Astrocyte of the spinal cord (primary cell): ENCODE results near the gene PLPPR4.

Experiments used
- DNase-seq: peaks from one replicate; pipeline ENCODE4 v3.0.0; 2011; ENCODE audit warnings: low read depth, low spot score
- H3K4me3 ChIP-seq: 2 replicates; pipeline ENCODE4 v1.5.1; 2011; ENCODE audit warnings: low read depth, mild to moderate bottlenecking, low read length, moderate library complexity
- in situ Hi-C: cut with HindIII; loops from 2 replicates; pipeline ENCODE4 v1.10.0; 2017; ENCODE audit warnings: low sequenced_read_pairs
- TF ChIP-seq, protein P1 (sequence below): IDR thresholded peaks from 2 replicates; pipeline ENCODE4 v1.5.1; 2012; ENCODE audit warnings: low read depth, mild to moderate bottlenecking, low read length, inconsistent platforms

Gene PLPPR4

DNA sequence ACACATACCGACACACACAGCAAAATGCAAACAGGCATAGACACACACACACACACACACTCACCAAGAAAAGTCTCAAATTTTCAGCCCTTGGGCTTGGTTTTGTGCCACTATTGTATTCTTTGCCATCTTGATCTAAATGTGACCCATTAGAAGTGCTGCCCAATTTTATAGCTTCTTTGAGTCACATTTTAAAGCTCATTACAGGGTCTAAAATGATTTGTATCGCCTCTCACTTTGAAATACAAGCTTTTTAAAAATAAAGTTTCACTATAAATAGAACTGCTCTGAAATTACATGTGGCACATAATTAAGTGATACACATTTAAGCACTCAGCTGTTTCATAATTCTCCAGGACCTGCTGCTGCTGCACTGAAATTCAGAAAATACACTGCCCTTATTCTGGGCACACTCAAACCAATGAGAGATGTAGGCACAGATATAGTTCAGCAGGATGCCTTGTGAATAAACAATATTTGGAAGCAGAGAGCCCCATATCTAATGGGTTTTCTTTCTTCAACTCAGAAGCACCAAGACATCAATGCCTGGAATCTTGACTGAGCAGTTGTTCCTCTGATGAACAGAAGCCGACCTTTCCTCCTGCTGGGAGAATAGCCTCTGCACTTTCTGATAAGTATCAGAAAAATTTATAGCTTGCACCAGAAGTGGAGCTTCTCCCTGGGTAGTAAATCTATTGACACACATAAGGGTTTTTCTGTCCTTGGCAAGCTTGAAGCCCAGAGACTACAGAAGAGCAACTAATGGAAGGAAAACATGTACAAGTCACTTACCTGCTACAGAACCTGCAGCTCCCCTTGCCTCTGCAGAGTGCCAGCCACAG is 37.0 kb upstream of the PLPPR4 start:
- TF ChIP-seq, protein P1, sequence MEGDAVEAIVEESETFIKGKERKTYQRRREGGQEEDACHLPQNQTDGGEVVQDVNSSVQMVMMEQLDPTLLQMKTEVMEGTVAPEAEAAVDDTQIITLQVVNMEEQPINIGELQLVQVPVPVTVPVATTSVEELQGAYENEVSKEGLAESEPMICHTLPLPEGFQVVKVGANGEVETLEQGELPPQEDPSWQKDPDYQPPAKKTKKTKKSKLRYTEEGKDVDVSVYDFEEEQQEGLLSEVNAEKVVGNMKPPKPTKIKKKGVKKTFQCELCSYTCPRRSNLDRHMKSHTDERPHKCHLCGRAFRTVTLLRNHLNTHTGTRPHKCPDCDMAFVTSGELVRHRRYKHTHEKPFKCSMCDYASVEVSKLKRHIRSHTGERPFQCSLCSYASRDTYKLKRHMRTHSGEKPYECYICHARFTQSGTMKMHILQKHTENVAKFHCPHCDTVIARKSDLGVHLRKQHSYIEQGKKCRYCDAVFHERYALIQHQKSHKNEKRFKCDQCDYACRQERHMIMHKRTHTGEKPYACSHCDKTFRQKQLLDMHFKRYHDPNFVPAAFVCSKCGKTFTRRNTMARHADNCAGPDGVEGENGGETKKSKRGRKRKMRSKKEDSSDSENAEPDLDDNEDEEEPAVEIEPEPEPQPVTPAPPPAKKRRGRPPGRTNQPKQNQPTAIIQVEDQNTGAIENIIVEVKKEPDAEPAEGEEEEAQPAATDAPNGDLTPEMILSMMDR, result no peak
- DNase-seq, result no peak
- H3K4me3 ChIP-seq, result no peak overlapping the region
- in situ Hi-C loops, result no loop called here

DNA sequence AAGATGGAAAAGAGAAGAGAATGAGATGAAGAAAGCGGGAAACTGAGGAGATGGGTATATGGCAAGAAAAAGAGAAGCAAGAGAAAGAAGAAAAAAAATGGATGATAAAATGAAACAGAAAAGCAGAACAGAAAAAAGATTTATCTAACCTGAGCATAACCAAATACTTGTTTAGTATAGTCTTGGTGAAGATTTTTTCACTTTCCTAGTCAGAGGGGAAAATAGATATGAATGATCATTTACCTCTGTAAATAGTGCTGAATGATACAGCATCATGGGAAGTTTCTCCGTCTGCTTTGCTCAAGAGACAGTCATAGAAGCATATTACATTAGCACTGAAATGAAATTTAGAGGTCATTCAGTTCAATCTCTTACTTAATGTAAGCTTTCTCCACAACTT is 36.1 kb upstream of the PLPPR4 start:
- TF ChIP-seq, protein P1, result no peak
- in situ Hi-C loops, result no loop called here
- DNase-seq, result no peak
- no peak overlapping the region for H3K4me3 ChIP-seq

DNA sequence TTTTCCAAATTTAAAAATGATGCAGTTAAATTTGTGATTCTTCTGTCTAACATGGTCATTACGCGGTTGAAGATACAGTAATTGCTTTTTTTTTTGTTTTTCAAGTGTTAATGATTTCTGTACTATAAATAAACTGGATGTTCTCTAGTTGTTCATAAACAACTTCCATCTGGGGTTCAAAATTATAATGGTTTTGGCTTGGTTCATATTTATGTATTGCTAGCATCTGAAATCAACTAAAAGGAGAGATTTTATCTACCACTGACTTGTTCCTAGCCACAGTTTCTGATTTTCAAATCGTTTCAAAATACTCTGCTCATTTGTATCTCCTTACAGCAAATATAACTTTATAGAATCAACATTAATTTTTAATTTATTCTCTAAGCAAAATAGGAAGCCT is 35.2 kb upstream of the PLPPR4 start:
- DNase-seq, result no peak
- H3K4me3 ChIP-seq, result no peak overlapping the region
- TF ChIP-seq, protein P1, result no peak
- in situ Hi-C loops, result no loop called here

DNA sequence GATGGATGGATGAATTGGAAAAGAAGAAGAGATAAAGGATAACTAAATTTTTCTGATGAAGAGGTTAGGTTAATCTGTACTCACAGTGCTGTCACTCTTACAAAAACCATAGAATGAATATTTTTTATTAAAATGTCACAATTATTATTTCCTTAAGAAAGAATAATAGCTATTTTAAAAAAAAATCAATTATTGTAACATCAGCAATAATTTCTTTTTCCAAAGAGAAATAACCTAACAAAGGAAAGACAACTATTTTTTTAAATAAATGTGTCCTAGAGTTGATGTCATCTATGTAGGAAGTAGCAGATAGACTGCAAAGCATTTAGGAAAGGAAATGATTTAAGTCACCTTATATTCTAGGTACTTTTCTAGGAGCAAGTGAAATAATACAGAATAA is 33.6 kb upstream of the PLPPR4 start:
- no peak for DNase-seq
- TF ChIP-seq, protein P1, result no peak
- in situ Hi-C loops, result no loop called here
- no peak overlapping the region for H3K4me3 ChIP-seq

DNA sequence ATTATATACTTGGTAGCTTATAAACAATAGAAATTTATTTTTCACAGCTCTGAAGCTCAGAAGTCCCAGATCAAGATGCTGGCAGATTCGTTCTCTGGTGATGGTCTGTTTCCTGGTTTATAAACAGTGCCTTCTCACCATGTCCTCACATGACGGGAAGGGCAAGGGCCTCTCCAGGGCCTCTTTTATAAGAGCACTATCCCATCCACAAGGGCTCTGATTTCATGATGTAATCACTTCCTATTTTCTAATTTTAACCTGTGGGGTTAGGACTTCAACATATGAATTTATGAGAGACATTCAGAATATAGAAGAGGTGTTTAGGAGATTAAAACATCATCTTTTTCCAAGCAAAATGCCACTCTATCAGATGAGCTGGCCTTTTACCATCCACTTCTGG is 32.1 kb upstream of the PLPPR4 start:
- in situ Hi-C loops, result no loop called here
- TF ChIP-seq, protein P1, result no peak
- DNase-seq, result no peak
- H3K4me3 ChIP-seq, result no peak overlapping the region

DNA sequence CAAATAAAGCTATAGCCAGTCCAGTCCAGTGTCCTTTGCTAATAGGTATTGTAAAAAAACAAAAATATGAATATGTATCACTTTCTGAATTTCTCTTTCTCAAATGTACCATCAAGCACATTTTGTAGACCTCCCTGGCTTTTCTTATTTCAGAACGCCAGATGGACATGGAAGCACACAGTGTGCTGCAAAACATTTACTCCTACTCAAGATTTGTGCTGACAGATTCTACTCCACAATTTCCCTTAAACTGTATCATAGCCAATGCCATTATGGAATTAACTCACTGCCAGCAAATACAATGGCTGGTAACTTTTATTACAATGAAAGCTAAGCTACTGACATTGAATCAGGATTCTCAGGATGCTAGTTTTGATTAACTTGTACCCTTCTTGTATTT is 30.8 kb upstream of the PLPPR4 start:
- TF ChIP-seq, protein P1, result no peak

DNA sequence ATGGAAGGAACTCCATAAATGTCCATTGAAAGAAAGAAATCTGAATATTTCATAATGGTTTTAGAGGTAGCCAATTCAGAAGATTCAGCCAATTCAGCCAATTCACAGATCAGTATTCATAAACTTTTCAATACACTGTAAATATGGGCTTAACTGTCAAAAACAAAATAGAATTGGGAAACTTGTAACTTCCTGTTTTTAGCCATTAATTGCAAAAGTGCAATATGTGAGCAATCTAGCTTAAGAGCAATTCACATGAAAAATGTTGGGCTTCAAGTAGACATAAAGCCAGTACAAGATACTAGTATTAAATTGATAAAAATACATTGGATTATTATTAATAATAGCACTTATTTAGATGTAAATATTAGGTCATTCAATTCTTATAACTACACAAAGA is 27.5 kb upstream of the PLPPR4 start:
- no peak for DNase-seq
- in situ Hi-C loops, result no loop called here
- TF ChIP-seq, protein P1, result no peak
- no peak overlapping the region for H3K4me3 ChIP-seq

More for the DNA sequence above, 30.8 kb upstream of the PLPPR4 start:
- in situ Hi-C loops, result no loop called here
- DNase-seq, result no peak
- H3K4me3 ChIP-seq, result no peak overlapping the region
